Measurements from ENCODE around the gene MAEA.

The MAEA gene

GRCh38 chr4:1265351-1265750 is 24.3 kb upstream of the MAEA start:
- CTCF ChIA-PET, result interaction anchor here (0.6 to 1.9 kb wide), 3 partner anchors 8 to 31 kb away, joined by 3 to 6 read pairs (median 4); no protein-coding TSS in a partner anchor
- Histone ChIP-seq H3K36me3 (ENCODE audit: control insufficient read depth in 4 of 4, insufficient read depth in 4 of 4, low read length in 3 of 4) (peaks cover 0 to 2% (median 0%) of the 10 kb centered on the region in 4 experiments), H3K27me3 (replicated peaks in 2 of 5; ENCODE audit: control insufficient read depth in 4 of 5, insufficient read depth in 5 of 5, low read length in 4 of 5) (no peaks in the 10 kb centered on the region), H3K27ac (ENCODE audit: insufficient read depth in 1 of 2, low read depth in 1 of 2, low read length in 2 of 2, poor library complexity in 1 of 2, severe bottlenecking in 2 of 2) (no peak overlapping the region), H3K4me1 (ENCODE audit: control extremely low read depth in 1 of 4, control insufficient read depth in 4 of 4, insufficient read depth in 4 of 4, low read length in 3 of 4) (no peaks in the 10 kb centered on the region), H3K4me3 (ENCODE audit: control insufficient read depth in 1 of 7, extremely low read depth in 1 of 7, insufficient read depth in 4 of 7, low read depth in 2 of 7, low read length in 6 of 7) (no peak overlapping the region), H3K9me3 (ENCODE audit: control extremely low read depth in 1 of 5, control insufficient read depth in 4 of 5, insufficient read depth in 2 of 5, low read depth in 1 of 5, low read length in 4 of 5) (peaks cover 0 to 22% (median 5%) of the 10 kb centered on the region in 5 experiments)
- POLR2A ChIA-PET, result no interaction called here
- no peak for DNase-seq
- 100% methylated on average over 7 of the region's 11 CpGs for WGBS (ENCODE audit: insufficient coverage)

- POLR2A ChIA-PET, result interaction anchor here (1.1 kb wide), 1 partner anchor 18 kb away, joined by 4 read pairs; the partner anchor contains the start of gene CTBP1
- 96% methylated on average over 6 of the region's 9 CpGs for WGBS (ENCODE audit: insufficient coverage)
- Histone ChIP-seq H3K36me3 (ENCODE audit: control insufficient read depth in 4 of 4, insufficient read depth in 4 of 4, low read length in 3 of 4) (peaks cover 0 to 2% (median 0%) of the 10 kb centered on the region in 4 experiments), H3K9me3 (ENCODE audit: control extremely low read depth in 1 of 5, control insufficient read depth in 4 of 5, insufficient read depth in 2 of 5, low read depth in 1 of 5, low read length in 4 of 5) (peaks cover 0 to 21% (median 5%) of the 10 kb centered on the region in 5 experiments), H3K4me1 (ENCODE audit: control extremely low read depth in 1 of 4, control insufficient read depth in 4 of 4, insufficient read depth in 4 of 4, low read length in 3 of 4) (no peaks in the 10 kb centered on the region), H3K27me3 (replicated peaks in 2 of 5; ENCODE audit: control insufficient read depth in 4 of 5, insufficient read depth in 5 of 5, low read length in 4 of 5) (no peaks in the 10 kb centered on the region), H3K27ac (ENCODE audit: insufficient read depth in 1 of 2, low read depth in 1 of 2, low read length in 2 of 2, poor library complexity in 1 of 2, severe bottlenecking in 2 of 2) (no peak overlapping the region), H3K4me3 (ENCODE audit: control insufficient read depth in 1 of 7, extremely low read depth in 1 of 7, insufficient read depth in 4 of 7, low read depth in 2 of 7, low read length in 6 of 7) (no peak overlapping the region)
- CTCF ChIA-PET, result interaction anchor here (1.0 to 2.9 kb wide), 11 partner anchors 10 to 136 kb away, joined by 3 to 17 read pairs (median 6); no protein-coding TSS in a partner anchor
- DNase-seq, result no peak
Measured at GRCh38 chr4:1266881-1267763, 22.6 kb upstream of the MAEA start.

GRCh38 chr4:1269209-1269608 is 20.5 kb upstream of the MAEA start:
- Histone ChIP-seq H3K4me1 (ENCODE audit: control extremely low read depth in 1 of 4, control insufficient read depth in 4 of 4, insufficient read depth in 4 of 4, low read length in 3 of 4) (no peaks in the 10 kb centered on the region), H3K27ac (ENCODE audit: insufficient read depth in 1 of 2, low read depth in 1 of 2, low read length in 2 of 2, poor library complexity in 1 of 2, severe bottlenecking in 2 of 2) (no peak overlapping the region), H3K9me3 (ENCODE audit: control extremely low read depth in 1 of 5, control insufficient read depth in 4 of 5, insufficient read depth in 2 of 5, low read depth in 1 of 5, low read length in 4 of 5) (peaks cover 0 to 20% (median 5%) of the 10 kb centered on the region in 5 experiments), H3K4me3 (ENCODE audit: control insufficient read depth in 1 of 7, extremely low read depth in 1 of 7, insufficient read depth in 4 of 7, low read depth in 2 of 7, low read length in 6 of 7) (no peak overlapping the region), H3K36me3 (ENCODE audit: control insufficient read depth in 4 of 4, insufficient read depth in 4 of 4, low read length in 3 of 4) (peaks cover 0 to 2% (median 0%) of the 10 kb centered on the region in 4 experiments), H3K27me3 (replicated peaks in 2 of 5; ENCODE audit: control insufficient read depth in 4 of 5, insufficient read depth in 5 of 5, low read length in 4 of 5) (no peaks in the 10 kb centered on the region)
- CTCF ChIA-PET, result interaction anchor here (1.1 to 2.9 kb wide), 7 partner anchors 9 to 138 kb away, joined by 3 to 17 read pairs (median 6); partner anchors contain the start of gene MAEA
- POLR2A ChIA-PET, result no interaction called here
- DNase-seq, result no peak

GRCh38 chr4:1271686-1272085 is 18.0 kb upstream of the MAEA start:
- Histone ChIP-seq H3K9me3 (ENCODE audit: control extremely low read depth in 1 of 5, control insufficient read depth in 4 of 5, insufficient read depth in 2 of 5, low read depth in 1 of 5, low read length in 4 of 5) (peaks cover 0 to 6% (median 0%) of the 10 kb centered on the region in 5 experiments), H3K27ac (ENCODE audit: insufficient read depth in 1 of 2, low read depth in 1 of 2, low read length in 2 of 2, poor library complexity in 1 of 2, severe bottlenecking in 2 of 2) (no peak overlapping the region), H3K36me3 (ENCODE audit: control insufficient read depth in 4 of 4, insufficient read depth in 4 of 4, low read length in 3 of 4) (no peaks in the 10 kb centered on the region), H3K4me1 (ENCODE audit: control extremely low read depth in 1 of 4, control insufficient read depth in 4 of 4, insufficient read depth in 4 of 4, low read length in 3 of 4) (no peaks in the 10 kb centered on the region), H3K27me3 (replicated peaks in 2 of 5; ENCODE audit: control insufficient read depth in 4 of 5, insufficient read depth in 5 of 5, low read length in 4 of 5) (no peaks in the 10 kb centered on the region), H3K4me3 (ENCODE audit: control insufficient read depth in 1 of 7, extremely low read depth in 1 of 7, insufficient read depth in 4 of 7, low read depth in 2 of 7, low read length in 6 of 7) (no peak overlapping the region)
- WGBS (ENCODE audit: insufficient coverage), result 100% methylated on average over 4 of the region's 5 CpGs
- ChIA-PET CTCF (no interaction called here), POLR2A (no interaction called here)
- no peak for DNase-seq

GRCh38 chr4:1274871-1275270 is 14.8 kb upstream of the MAEA start:
- DNase-seq, result no peak
- POLR2A ChIA-PET, result no interaction called here
- Histone ChIP-seq H3K4me1 (ENCODE audit: control extremely low read depth in 1 of 4, control insufficient read depth in 4 of 4, insufficient read depth in 4 of 4, low read length in 3 of 4) (no peaks in the 10 kb centered on the region), H3K4me3 (ENCODE audit: control insufficient read depth in 1 of 7, extremely low read depth in 1 of 7, insufficient read depth in 4 of 7, low read depth in 2 of 7, low read length in 6 of 7) (no peak overlapping the region), H3K9me3 (ENCODE audit: control extremely low read depth in 1 of 5, control insufficient read depth in 4 of 5, insufficient read depth in 2 of 5, low read depth in 1 of 5, low read length in 4 of 5) (peaks cover 0 to 2% (median 0%) of the 10 kb centered on the region in 5 experiments), H3K36me3 (ENCODE audit: control insufficient read depth in 4 of 4, insufficient read depth in 4 of 4, low read length in 3 of 4) (no peaks in the 10 kb centered on the region), H3K27me3 (replicated peaks in 2 of 5; ENCODE audit: control insufficient read depth in 4 of 5, insufficient read depth in 5 of 5, low read length in 4 of 5) (no peaks in the 10 kb centered on the region), H3K27ac (ENCODE audit: insufficient read depth in 1 of 2, low read depth in 1 of 2, low read length in 2 of 2, poor library complexity in 1 of 2, severe bottlenecking in 2 of 2) (no peak overlapping the region)
- 100% methylated on average over 1 of the region's 9 CpGs for WGBS (ENCODE audit: insufficient coverage)
- CTCF ChIA-PET, result no interaction called here

GRCh38 chr4:1276984-1277383 is 12.7 kb upstream of the MAEA start:
- DNase-seq, result no peak
- ChIA-PET POLR2A (no interaction called here), CTCF (interaction anchor here (0.8 to 2.1 kb wide), 3 partner anchors 9 to 20 kb away, joined by 3 to 10 read pairs (median 4); no protein-coding TSS in a partner anchor)

More at GRCh38 chr4:1276984-1277383, 12.7 kb upstream of the MAEA start:
- Histone ChIP-seq H3K4me1 (ENCODE audit: control extremely low read depth in 1 of 4, control insufficient read depth in 4 of 4, insufficient read depth in 4 of 4, low read length in 3 of 4) (no peaks in the 10 kb centered on the region), H3K27me3 (replicated peaks in 2 of 5; ENCODE audit: control insufficient read depth in 4 of 5, insufficient read depth in 5 of 5, low read length in 4 of 5) (no peaks in the 10 kb centered on the region), H3K4me3 (ENCODE audit: control insufficient read depth in 1 of 7, extremely low read depth in 1 of 7, insufficient read depth in 4 of 7, low read depth in 2 of 7, low read length in 6 of 7) (no peak overlapping the region), H3K9me3 (ENCODE audit: control extremely low read depth in 1 of 5, control insufficient read depth in 4 of 5, insufficient read depth in 2 of 5, low read depth in 1 of 5, low read length in 4 of 5) (no peaks in the 10 kb centered on the region), H3K27ac (ENCODE audit: insufficient read depth in 1 of 2, low read depth in 1 of 2, low read length in 2 of 2, poor library complexity in 1 of 2, severe bottlenecking in 2 of 2) (no peak overlapping the region), H3K36me3 (ENCODE audit: control insufficient read depth in 4 of 4, insufficient read depth in 4 of 4, low read length in 3 of 4) (no peaks in the 10 kb centered on the region)
- no CpG with 5 or more reads among the region's 2 CpGs for WGBS (ENCODE audit: insufficient coverage)
